Measurements from ENCODE around the gene DIO3.

DNA sequence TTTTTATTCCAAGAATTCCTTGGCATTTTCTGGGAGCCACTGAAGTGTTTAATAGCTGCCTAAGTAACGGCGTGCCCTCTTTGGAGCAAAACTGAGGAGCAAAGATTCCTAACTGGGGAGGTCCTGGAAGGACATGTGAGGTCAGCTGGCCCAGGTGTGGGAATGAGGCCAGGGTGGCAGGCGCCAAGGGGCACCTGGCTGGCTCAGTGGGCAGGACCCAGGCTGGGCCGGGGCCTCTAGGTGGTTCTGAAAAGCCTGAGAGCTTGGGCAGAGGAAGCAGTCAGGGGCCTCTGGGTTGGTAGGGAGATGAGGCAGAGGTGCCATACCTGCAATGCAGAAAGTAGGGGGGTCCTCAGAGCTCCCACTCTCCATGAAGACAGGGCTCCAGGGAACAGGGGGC, 27.1 kb upstream of the DIO3 start:
- TF ChIP-seq POLR2A (IDR thresholded peaks at IDR 0.05) = no peak
- TF ChIP-seq, protein P1, sequence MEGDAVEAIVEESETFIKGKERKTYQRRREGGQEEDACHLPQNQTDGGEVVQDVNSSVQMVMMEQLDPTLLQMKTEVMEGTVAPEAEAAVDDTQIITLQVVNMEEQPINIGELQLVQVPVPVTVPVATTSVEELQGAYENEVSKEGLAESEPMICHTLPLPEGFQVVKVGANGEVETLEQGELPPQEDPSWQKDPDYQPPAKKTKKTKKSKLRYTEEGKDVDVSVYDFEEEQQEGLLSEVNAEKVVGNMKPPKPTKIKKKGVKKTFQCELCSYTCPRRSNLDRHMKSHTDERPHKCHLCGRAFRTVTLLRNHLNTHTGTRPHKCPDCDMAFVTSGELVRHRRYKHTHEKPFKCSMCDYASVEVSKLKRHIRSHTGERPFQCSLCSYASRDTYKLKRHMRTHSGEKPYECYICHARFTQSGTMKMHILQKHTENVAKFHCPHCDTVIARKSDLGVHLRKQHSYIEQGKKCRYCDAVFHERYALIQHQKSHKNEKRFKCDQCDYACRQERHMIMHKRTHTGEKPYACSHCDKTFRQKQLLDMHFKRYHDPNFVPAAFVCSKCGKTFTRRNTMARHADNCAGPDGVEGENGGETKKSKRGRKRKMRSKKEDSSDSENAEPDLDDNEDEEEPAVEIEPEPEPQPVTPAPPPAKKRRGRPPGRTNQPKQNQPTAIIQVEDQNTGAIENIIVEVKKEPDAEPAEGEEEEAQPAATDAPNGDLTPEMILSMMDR (IDR thresholded peaks at IDR 0.05) = no peak

All from breast epithelium (tissue), 3 donors.